Mucosa of rectum (tissue), 2 donors: ENCODE data around the gene BRS3.
A peak's percentile ranks its signal among the peaks of the same experiment; 100 is the strongest.

Source experiments
- H3K27ac ChIP-seq, 2 donors: one replicate each; pipeline ENCODE4 v1.7.0; 2013; ENCODE audit warnings: inconsistent platforms in 2 of 2, low read depth in 2 of 2, low read length in 2 of 2
- H3K27me3 ChIP-seq, 2 donors: one replicate each; pipeline ENCODE4 v1.7.0; 2013; ENCODE audit warnings: low read length in 2 of 2; ENCODE audit not compliant: control insufficient read depth in 2 of 2, insufficient read depth in 2 of 2
- H3K36me3 ChIP-seq, 2 donors: one replicate each; pipeline ENCODE4 v1.7.0; 2013; ENCODE audit warnings: low read length in 2 of 2; ENCODE audit not compliant: control insufficient read depth in 2 of 2, insufficient read depth in 2 of 2
- H3K4me1 ChIP-seq, 2 donors: one replicate each; pipeline ENCODE4 v1.7.0; 2013; ENCODE audit warnings: low read length in 2 of 2, mild to moderate bottlenecking in 1 of 2; ENCODE audit not compliant: control insufficient read depth in 2 of 2, insufficient read depth in 2 of 2
- H3K4me3 ChIP-seq, 2 donors: one replicate each; pipeline ENCODE4 v1.7.0; 2013; ENCODE audit warnings: low read length in 2 of 2
- H3K9ac ChIP-seq, 2 donors: one replicate each; pipeline ENCODE4 v1.7.0; 2013; ENCODE audit warnings: low read length in 2 of 2, low read depth in 1 of 2, mild to moderate bottlenecking in 1 of 2
- H3K9me3 ChIP-seq, 2 donors: one replicate each; pipeline ENCODE4 v1.7.0; 2013; ENCODE audit warnings: low read length in 2 of 2; ENCODE audit not compliant: control insufficient read depth in 2 of 2
- donor health status: healthy.
- donor health status: Normal muscosa, but diverticular disease.

The BRS3 gene

DNA sequence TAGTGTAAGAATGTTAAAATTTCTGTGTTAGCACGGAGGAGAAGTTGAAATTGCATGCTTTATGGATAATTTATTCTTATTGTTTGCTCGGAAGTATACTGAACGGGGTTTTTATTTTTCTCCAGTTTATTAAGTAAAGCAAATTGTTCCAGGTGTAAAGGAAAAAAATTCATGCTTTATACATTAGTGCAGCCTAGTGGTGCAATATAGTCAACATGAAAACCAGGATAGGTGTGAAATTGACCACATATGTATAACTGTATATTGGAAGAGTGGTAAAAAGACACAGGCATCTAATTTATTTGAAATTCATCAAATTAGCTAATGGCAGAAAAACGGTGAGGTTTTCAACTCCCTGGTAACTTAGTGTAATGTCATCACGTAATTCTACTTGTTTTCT, 959 bp downstream of the BRS3 start:
- Histone ChIP-seq H3K9ac (no peak overlapping the region), H3K36me3 (no peaks in the 10 kb centered on the region), H3K27ac (no peak overlapping the region), H3K4me1 (no peaks in the 10 kb centered on the region), H3K27me3 (peaks cover 9 to 29% of the 10 kb centered on the region in 2 donors), H3K9me3 (no peaks in the 10 kb centered on the region), H3K4me3 (no peak overlapping the region)

DNA sequence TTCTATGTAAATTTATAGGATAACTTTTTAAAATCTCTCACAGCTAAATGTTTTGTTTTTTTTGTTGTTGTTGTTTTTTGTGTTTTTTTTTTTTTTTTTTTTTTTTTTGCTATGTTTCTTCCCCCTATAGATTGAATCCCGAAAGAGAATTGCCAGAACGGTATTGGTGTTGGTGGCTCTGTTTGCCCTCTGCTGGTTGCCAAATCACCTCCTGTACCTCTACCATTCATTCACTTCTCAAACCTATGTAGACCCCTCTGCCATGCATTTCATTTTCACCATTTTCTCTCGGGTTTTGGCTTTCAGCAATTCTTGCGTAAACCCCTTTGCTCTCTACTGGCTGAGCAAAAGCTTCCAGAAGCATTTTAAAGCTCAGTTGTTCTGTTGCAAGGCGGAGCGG, 4.1 kb downstream of the BRS3 start:
- no peaks in the 10 kb centered on the region for H3K36me3 ChIP-seq
- peaks cover 9 to 24% of the 10 kb centered on the region in 2 donors for H3K27me3 ChIP-seq
- H3K27ac ChIP-seq = no peak overlapping the region
- H3K9ac ChIP-seq = no peak overlapping the region
- H3K4me3 ChIP-seq = no peak overlapping the region
- H3K4me1 ChIP-seq = no peaks in the 10 kb centered on the region
- H3K9me3 ChIP-seq = no peaks in the 10 kb centered on the region

DNA sequence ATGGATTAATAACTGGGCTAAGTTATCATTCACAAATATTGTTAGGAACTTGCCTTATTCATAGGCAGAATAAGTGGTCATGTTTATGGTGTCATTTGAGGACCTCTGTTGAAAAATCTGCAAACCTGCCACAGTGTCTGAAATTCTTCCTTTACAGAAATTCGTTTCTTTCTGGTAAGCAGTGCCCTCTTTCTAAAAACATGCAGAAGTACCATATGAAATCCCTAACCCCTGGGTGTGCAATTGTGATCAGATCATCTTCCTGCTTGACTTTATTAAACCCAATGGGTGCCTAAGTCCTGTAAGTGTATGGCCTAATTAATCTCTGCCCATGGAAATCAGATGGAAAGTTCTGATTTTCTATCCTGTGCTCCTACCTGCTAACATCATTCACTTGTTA, 5.3 kb downstream of the BRS3 start:
- no peak overlapping the region for H3K27ac ChIP-seq
- H3K9me3 ChIP-seq = no peaks in the 10 kb centered on the region
- H3K27me3 ChIP-seq = peaks cover 6 to 19% of the 10 kb centered on the region in 2 donors
- no peak overlapping the region for H3K4me3 ChIP-seq
- no peak overlapping the region for H3K9ac ChIP-seq
- H3K4me1 ChIP-seq = peaks cover 0 to 2% of the 10 kb centered on the region in 2 donors
- H3K36me3 ChIP-seq = no peaks in the 10 kb centered on the region

DNA sequence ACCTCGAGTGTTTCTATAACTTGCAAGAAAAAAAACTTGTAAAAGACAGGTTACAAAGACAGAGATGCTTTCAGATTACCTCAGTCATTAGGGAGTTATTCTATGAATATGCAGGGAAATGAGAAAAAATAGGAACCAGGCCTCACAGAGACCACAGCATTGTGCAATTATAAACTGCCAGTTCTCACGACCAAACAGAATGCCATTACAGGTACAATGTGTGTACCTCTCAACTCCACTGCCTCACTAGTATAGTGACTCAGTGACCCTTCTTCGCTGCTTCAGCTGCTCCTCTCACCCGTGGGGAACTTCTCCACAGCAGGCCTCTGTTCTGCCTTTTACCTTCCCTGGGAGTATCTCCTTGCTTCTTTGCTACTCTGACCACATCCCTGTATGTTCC, 7.3 kb downstream of the BRS3 start:
- peaks cover 0 to 4% of the 10 kb centered on the region in 2 donors for H3K4me1 ChIP-seq
- H3K9ac ChIP-seq = no peak overlapping the region
- H3K27me3 ChIP-seq = peaks cover 4 to 16% of the 10 kb centered on the region in 2 donors
- no peaks in the 10 kb centered on the region for H3K9me3 ChIP-seq
- no peak overlapping the region for H3K4me3 ChIP-seq
- no peaks in the 10 kb centered on the region for H3K36me3 ChIP-seq
- no peak overlapping the region for H3K27ac ChIP-seq

DNA sequence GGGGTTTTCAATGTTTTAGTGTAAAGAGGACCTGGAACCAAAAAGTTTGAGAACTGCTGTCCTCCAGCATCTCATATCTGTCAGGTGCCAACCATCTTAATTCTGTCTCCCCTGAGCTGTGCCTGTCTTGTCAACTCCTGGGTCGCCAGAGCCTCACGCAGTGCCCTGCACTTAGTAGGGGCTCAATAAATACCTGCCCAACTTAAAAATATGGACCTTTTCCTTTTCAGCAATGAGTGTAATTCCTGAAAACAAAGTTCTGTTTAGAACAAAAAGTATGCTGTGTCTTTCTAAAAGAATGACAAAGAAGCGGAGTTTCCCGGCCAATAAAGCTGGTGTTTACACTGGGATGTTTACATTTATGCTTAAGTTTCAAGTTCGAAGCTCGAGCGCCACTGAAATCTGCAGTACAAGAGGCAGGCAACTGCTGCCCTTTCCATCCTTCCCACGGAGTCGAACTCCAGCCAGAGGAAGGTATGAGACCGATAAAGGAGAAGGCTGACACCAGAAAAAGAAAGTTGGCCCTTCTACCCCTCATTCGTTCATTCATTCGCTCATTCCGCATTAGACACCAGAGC, 8.5 kb downstream of the BRS3 start:
- H3K9ac ChIP-seq = peak overlapping the region; percentile 64 to 86
- peaks cover 2 to 3% of the 10 kb centered on the region in 2 donors for H3K36me3 ChIP-seq
- H3K9me3 ChIP-seq = no peaks in the 10 kb centered on the region
- peaks cover 0 to 4% of the 10 kb centered on the region in 2 donors for H3K4me1 ChIP-seq
- peaks cover 0 to 9% of the 10 kb centered on the region in 2 donors for H3K27me3 ChIP-seq
- H3K4me3 ChIP-seq = peak overlapping the region; percentile 77 to 90
- peak overlapping the region; percentile 88 to 92 for H3K27ac ChIP-seq

DNA sequence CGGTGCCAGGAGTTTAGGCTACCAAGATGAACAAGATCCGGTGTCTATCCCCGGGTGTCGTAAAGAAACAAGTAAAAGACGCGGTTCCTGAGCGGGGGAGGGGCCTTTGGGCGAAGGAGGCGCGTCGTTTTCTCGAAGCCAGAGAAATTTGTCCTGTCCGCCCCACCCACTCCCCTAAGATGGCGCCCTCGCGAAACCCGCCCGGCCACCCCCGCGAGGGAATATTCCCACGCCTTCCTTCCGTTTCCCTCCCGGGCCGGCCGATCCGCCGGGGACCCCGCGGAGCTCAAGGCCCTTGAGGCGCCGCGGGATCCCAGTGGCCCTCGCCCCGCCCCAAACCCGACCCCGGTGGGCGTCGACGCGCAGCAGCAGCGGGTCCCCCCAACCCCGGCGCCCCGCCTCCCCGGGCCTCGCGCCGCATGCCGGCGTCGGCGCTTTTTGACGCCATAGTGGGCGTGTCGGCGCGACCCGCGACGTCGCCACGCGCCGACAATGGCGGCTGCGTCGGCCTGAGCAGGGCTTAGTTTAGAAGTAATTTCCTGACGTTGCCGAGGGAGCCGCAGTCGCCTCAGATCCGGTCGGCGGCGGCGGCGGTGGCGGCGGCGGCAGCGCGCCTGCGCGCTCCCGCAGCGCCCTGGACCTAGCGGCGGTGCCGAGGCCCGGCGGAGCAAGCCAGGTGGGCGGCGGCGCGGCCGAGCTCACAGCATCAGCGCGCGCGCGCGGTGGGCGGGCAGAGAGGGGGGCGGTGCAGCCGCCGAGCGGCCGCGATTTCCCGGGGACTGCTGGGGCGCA, 9.2 kb downstream of the BRS3 start:
- Histone ChIP-seq H3K4me1 (peaks cover 0 to 4% of the 10 kb centered on the region in 2 donors), H3K9ac (peak overlapping the region; percentile 66 to 86), H3K9me3 (no peaks in the 10 kb centered on the region), H3K27ac (peak overlapping the region; percentile 88 to 92), H3K36me3 (peaks cover 6 to 7% of the 10 kb centered on the region in 2 donors), H3K4me3 (peak overlapping the region; percentile 77 to 90), H3K27me3 (peaks cover 0 to 4% of the 10 kb centered on the region in 2 donors)

DNA sequence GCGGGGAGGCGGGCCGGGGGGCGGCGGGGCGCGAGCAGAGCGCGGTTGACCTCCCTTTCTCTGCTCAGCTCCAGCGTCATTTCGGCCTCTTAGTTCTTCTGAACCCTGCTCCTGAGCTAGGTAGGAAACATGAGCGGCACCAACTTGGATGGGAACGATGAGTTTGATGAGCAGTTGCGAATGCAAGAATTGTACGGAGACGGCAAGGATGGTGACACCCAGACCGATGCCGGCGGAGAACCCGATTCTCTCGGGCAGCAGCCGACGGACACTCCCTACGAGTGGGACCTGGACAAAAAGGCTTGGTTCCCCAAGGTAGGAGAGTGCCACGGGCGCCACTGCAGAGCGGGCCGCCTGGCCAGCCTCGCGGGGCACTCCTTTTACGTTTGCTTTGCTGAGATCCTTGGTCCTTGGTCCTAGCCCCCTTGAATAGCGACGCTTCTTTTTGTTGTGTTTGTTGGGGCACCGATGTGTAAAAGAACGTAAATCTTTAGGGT, 9.9 kb downstream of the BRS3 start, which contains the start of gene HTATSF1:
HTATSF1 (plus strand) TSS at position 37 of the 497 bp plus-strand sequence; CDS start at position 130, 93 bp downstream.
- Histone ChIP-seq H3K9me3 (no peaks in the 10 kb centered on the region), H3K4me1 (peaks cover 0 to 4% of the 10 kb centered on the region in 2 donors), H3K4me3 (peak within 1 kb of the TSS; percentile 77 to 90)

DNA sequence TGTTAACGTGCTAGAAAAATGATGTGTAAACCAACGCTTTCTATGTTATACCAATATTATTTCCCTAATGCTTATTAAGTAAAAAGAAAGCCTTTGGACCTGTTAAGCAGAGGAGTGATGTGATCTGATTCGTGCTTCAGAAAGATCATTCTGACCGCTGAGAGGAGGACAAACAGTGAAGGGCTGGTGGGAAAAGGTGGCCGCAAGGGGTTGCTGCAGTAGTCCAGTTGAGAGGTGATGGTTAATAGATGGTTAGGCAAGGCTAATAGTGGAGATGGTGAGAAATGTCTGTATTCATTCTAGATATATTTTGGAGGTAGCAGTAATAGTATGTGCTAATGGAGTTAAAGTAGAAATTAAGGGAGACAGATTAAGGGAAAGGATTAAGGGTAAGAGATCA, 31.3 kb downstream of the BRS3 start:
- Histone ChIP-seq H3K4me3 (no peak overlapping the region), H3K9me3 (no peaks in the 10 kb centered on the region), H3K4me1 (no peaks in the 10 kb centered on the region), H3K27ac (no peak overlapping the region), H3K9ac (no peak overlapping the region), H3K36me3 (no peaks in the 10 kb centered on the region), H3K27me3 (no peaks in the 10 kb centered on the region)

More for the DNA sequence above, 9.9 kb downstream of the BRS3 start, which contains the start of gene HTATSF1:
- Histone ChIP-seq H3K27ac (peak within 1 kb of the TSS; percentile 88 to 92), H3K27me3 (no peaks in the 10 kb centered on the region), H3K9ac (peak within 1 kb of the TSS; percentile 66 to 86), H3K36me3 (peaks cover 6 to 10% of the 10 kb centered on the region in 2 donors)

DNA sequence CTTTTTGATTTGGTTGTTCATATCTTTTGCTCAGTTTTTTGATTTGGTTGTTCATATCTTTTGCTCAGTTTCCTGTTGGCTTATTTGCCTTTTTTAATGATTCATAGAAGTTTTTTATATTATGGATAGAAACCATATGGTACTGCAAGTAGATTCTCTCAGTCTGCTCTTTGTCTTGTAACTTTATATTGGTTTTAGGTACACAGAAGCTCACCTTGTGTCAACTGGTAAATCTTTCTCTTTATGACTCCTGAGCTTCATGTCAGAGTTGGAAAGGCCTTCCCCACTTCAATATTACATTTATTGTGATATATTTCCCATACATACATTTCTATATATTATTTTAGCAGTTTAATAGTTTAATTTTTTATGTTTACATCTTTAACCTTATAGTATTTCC, 36.0 kb downstream of the BRS3 start:
- Histone ChIP-seq H3K27ac (no peak overlapping the region), H3K9me3 (no peaks in the 10 kb centered on the region), H3K9ac (no peak overlapping the region), H3K36me3 (no peaks in the 10 kb centered on the region), H3K4me3 (no peak overlapping the region), H3K27me3 (no peaks in the 10 kb centered on the region), H3K4me1 (no peaks in the 10 kb centered on the region)
